ENCODE measurements around the gene ZNF805.
A peak's percentile ranks its signal among the peaks of the same experiment; 100 is the strongest.
"Not testable (repeated sequence)": the region's sequence is repeated elsewhere in the genome, so short reads cannot be mapped to it uniquely, and the experiment has no call there.

Gene ZNF805

DNA sequence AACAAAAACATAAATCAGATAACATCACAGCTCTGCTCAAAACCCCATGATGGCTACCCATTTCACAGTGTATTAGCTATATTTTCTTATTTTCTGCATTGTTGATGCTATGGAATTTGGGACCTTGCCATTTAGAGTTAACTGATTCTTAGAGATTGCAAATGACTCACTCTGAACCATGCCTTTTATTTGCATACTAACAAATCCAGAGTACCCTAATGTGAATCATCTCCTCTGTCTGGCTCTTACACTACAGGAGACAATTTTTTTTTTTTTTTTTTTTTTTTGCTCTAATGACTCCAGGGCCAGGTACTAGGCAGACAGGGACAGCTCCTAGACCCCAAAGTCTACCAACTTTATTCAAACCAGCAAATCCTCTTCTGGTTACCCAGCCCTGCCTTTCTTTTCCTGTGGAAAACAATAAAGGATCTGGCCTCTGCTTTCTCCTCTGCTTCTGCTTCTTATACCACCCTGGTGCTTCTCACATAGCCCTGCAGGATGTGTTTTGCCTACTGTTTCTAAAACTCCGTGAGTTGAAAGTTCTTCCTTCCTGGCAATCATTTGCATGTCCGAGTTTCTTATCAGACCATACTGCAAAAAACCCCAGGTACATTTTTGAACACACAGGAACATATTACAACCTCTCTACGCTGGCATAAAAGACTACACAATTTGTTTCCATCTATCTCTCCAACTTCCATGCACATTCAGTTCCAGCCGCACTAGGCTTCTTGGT lies 29.3 kb downstream of the ZNF805 start:
- DNase-seq (ENCODE audit: low read depth), result no peak

DNA sequence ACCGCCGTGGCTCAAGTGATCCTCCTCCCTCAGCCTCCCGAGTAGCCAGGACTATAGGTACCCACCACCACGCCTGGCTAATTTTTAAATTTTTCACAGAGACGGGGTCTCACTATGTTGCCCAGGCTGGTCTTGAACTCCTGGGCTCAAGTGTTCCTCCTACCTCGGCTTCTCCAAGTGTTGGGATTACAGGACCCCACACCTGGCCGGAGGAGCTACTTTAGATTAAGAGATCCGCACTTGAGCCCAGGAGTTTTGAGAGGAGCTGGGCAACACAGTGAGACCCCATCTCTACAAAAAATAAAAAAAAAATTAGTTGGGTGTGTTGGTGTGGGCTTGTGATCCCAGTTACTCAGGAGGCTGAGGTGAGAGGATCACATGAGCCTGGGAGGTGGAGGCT lies 30.8 kb downstream of the ZNF805 start:
- no peak for DNase-seq (ENCODE audit: low read depth)

DNA sequence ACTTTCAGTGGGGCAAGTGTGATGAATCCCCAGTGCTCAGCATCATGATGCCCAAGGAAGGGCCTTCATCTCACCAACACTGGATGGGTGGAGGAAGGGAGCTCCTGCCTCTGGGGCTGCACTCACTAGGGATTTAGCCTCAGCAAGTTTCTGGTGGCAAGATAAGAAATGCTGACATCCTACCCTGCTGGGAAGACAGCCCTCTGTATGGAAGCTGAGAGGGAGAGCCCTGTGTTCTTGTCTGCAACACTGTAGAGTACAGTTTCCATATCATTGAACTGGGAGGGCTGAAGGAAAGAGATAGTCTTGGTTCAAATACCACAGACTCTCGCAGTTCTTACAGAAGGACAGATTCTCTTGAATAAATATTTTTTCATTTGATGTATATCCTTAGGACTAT lies 32.6 kb downstream of the ZNF805 start:
- DNase-seq (ENCODE audit: low read depth), result no peak

DNA sequence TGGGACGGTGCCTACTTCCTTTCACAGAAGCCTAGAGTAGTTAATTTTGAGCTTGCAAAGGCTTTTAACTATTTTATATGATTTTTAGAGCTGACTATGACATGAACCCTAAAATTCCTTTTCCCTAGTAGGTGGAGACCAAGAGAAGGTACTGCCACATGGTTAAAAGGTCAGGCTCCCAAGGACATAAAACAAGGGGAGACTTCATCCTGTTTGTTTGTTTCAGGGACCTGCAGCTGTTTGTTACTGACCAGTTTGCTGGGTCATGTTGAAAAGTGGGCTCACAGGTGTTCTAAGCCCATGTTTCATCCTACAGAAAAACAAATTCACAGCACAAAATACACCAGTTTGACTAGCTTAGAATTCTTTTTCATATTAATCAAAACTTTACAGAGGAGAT lies 36.0 kb downstream of the ZNF805 start:
- DNase-seq (ENCODE audit: low read depth), result no peak

DNA sequence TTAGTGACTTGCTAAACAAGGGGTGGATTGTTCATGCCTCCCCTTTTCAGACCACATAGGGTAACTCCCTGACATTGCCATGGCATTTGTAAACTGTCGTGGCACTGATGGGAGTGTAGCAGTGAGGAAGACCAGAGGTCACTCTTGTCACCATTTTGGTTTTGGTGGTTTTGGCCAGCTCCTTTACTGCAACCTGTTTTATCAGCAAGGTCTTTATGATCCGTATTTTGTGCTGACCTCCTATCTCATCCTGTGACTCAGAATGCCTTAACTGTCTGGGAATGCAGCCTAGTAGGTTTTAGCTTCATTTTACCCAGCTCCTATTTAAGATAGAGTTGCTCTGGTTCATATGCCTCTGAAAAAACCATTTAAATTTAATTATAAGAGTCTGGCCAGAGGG lies 38.0 kb downstream of the ZNF805 start:
- not testable (repeated sequence) for DNase-seq (ENCODE audit: low read depth)

DNA sequence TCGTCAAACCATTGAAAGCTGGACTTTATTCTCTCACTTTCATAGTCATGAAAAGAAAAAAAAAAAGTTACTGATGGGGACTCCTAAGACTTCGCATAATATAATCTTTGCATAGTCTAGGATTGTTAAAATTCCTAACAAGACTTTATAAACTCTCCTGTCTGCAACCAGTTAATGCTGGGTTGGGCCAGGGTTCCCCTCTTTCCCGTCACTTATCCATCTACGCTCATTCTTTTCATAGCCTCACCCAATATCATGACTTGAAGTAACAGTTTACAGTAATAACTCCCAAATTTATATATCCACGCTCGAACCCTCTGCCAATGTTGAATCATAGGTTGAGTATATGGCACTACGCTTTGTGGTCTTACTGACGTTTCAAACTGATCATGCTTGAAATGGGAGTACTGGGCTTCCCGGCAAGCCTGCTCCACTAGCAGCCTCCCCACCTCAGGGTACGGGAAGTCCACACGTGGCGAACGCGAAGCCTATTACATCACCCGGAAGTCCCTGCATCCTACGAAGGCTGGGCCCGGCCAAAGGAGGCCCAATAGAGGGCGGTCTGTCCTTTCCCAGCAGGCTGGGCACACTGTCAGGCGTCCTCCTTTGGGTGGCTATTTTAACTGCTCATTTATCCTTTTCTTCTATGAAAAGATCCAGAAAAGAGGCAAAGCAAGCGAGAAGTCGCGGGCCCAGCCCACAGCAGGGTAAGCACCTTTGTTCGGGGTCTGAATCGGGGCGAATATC lies 39.2 kb downstream of the ZNF805 start:
- DNase-seq (ENCODE audit: low read depth), result peak; percentile 70

DNA sequence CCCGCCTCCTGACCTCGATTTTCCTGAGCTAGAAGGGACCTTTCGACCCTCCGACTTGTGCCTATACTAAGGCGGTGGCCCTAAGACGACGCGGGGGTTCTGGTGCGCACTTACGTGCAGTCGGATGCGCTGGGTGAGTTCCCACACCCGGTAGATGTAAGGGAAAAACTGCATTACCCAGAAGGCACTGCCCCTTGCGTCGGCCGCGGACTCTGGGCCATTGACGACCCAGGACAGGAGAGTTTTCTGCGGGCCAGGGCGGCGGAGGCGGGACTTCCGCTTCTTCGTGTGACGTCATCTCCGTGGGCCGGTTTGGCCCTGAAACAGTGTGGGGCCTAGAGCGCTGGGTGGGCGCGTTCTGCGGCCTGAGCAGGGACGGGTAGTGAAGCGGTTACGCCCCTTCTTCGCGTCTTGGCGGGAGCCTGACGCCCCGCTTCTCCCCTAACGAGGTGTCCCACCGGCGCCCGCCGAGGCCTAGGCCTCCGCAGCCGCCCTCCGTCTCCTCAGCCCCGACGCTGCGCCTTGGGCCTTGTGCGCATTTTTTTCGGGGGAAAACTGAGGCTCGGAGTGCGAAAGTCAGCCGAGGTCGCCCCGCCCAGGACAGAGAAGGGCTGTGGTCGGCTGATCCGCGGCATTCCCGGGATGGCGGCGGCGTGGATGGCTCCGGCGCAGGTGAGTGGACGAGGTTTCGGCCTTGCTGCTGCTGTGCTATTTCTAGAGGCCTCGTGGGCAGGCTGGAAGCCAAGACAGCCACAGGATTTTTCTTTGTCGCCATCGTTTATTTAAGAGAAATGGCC lies 39.9 kb downstream of the ZNF805 start, which contains the start of gene ZNF460:
Gene ZNF460 (plus strand): TSS at position 321 of the 797 bp plus-strand sequence. CDS start 322 bp downstream, at position 643.
- peak; percentile 96 for DNase-seq (ENCODE audit: low read depth)

DNA sequence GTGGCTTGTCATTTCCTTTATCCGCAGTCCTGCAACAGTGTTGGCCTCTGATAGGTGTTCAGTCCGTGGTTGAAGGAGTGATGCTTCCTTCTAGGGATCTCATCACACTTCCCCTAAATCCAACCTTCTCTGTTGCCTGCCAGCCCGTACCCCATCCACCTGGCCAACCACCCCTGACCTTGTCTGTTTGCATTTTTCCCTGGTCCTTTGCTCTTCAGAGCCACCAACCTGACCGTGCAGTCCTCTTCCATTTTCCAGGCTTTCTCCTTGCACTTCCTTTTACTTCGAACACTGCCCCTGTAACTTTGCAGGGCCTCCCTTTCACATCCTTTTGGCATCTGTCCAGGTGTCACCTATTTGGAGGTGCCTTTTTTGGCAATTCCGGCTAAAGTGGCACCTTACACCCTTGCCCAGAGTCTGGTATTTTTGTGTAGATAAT lies 40.5 kb downstream of the ZNF805 start:
- DNase-seq (ENCODE audit: low read depth), result no peak

DNA sequence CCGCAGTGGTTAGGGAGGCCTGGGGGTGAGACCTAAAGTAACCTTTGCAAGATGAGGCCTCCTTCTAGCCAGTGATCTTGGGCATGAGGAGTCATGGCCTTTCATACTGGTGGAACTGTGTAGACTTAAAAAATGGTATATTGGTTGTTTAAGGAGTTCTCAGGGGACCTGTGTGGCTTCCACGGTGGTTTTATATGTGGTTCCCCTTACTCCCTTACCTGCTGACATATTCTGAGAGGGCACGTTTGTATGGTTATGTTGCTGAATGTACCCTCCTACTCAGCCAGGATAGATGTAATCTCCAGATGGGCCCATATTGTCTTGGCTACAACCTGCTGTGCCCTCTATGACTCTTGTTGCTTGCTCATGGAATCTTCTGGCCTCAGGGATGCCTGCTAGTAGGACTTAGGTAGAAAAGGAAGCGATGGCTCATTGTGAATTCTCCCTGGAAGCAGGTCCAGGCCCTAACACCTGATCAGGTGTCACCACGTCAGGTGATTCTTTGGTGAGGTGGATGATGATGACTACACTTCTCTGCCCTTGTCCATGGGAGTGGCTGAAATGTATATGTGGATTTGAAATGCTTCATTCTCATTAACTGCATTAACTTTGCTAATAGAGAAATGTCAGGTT lies 41.7 kb downstream of the ZNF805 start:
- no peak for DNase-seq (ENCODE audit: low read depth)

DNA sequence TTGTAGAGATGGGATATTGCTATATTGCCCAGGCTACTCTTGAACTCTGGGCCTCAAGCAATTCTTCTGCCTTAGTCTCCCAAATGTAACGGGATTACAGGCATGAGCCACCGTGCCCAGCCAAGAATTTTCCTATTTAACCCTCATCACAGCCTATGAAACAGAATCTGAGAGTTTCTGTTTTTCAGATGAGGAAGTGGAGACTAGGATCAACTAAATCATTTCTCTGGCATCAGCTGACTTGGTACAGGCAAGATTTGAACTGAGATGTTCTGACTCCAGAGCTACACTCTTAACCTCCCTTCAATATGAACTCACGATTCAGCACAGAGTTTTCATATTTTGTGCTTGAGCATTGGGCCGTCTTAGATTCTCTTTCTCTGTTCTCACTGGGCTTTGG lies 47.9 kb downstream of the ZNF805 start:
- DNase-seq (ENCODE audit: low read depth), result no peak

DNA sequence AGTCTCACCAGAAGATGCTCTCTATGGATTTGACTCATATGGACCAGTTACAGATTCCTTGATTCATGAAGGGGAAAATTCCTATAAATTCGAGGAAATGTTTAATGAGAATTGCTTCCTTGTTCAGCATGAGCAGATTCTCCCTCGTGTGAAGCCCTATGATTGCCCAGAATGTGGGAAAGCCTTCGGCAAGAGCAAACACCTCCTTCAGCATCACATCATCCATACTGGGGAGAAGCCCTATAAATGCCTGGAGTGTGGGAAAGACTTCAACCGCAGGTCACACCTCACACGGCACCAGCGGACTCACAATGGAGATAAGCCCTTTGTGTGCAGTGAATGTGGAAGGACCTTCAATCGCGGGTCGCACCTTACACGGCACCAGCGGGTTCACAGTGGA lies 50.5 kb downstream of the ZNF805 start:
- no peak for DNase-seq (ENCODE audit: low read depth)

DNA sequence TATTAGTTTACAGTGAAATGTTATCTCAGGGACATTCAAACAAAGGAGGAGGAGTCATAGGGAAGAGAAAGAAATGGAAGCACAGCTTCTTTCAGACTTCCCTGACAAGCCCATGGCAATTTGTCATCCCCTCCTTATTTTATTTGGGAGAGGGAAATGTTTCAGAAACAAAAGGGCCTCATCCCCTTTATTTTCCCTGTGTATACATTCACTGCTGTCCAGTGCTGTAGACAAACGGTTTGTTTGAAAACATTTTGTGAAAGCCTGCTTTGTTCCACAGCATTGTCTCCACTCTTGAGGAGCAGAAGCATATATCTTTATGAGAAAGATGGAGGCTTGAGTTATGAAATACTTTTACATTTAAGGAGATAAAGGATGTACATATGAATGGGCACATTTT lies 52.1 kb downstream of the ZNF805 start:
- DNase-seq (ENCODE audit: low read depth), result no peak

DNA sequence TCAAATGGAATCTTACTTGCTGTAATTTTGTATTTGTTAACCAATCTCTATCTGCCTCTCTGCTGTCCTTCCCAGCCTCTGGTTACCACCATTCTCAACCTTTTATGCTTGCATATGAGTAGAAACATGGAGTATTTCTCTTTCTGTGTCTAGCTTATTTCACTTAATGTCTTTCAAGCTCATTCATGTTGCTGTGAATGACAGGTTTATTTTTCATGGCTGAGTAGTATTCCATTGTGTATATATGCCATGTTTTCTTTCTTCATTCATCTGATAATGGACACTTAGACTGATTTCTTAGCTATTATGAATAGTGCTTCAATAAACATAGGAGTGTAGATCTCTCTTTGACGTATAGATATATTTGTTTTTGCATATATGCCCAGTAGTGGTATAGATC lies 53.3 kb downstream of the ZNF805 start:
- DNase-seq (ENCODE audit: low read depth), result no peak

DNA sequence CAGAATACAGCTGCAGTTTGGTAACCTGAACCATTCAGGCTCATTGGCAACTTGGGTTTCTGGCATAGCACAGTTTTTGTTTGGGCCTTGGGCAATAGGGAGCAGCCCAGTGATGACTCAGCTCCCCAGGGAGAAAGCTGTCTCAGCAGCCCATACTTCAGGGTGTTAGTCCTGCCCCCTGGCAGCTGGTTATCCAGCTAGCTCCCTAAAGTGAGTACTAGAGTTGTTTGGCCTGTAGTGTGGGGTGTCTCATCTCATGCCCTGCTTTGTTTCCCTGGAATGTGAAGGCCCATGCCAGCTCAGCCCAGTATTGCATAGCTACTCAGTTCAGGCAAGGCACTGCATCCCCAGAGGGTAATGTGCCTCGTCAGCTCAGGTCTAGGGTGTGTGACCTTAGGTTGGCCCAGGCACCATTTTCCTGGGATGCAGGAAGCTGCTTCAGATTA lies 61.6 kb downstream of the ZNF805 start:
- DNase-seq (ENCODE audit: low read depth), result no peak

DNA sequence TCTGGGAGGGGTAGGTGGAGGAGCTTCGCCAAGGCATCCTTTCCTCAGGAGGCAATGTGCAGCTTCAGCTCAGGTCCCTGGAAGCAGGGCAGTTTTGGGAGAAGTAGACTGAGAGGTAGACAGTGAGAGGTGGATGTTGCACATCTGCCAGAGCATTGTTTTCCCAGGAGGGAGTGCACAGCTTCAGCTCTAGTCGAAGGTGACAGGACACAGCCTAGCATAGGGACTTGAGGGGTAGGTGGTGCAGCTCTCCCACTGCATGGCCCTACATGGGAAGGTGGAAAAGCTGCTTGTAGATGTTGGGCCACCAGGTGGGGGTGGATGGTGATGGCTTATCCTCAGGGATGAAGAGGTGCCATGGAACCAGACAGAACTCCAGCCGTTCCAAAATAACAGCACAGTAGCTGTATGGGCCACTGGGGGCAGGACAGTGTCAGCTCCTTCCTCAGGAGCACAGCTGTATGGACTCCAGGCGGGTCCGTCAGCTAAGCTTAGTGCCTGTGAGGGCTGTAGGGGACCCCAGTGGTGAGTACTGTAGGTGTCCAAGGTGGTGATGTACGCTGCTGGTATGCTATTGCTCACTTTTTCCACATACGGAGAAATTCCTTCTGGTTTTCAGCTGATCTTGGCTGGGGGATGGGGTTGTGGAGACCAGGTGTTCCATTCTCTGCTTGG lies 62.4 kb downstream of the ZNF805 start:
- no peak for DNase-seq (ENCODE audit: low read depth)

Data from stimulated activated CD8-positive, alpha-beta memory T cell treated with anti-CD3 and anti-CD28 coated beads, Interleukin-12 subunit alpha, Interleukin-12 subunit beta, amount 100 ng/mL, for 4 hours (primary cell).